ENCODE measurements around the gene CDC20. TPM values are rescaled to one million over a fixed set of nuclear protein-coding genes. Genes with fewer than 3 reads are reported as not detected.

The CDC20 gene
- total and polyA plus RNA-seq, 7 donors = 0.25 to 1.9 (median 1.1) TPM; not detected in 2

DNA sequence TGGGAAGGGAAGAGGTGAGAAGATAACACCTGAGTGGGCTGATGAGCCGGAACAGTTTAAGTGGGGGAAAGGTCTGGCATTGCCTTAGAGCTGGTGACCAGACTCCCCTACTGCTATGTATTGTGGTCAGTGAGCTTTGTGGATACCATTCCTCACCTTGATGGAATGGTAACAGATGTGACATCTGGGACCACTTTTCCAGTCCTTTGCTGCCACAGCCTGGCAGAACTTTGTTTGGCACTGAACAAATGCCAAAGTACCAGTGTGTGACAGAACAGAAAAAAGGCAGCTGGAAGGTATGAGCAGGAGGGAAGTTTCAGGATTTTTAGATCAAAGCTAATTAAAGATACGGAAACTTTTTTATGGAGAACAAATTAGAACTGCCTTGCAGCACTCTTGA, 24.7 kb downstream of the CDC20 start:
- 66 to 87% (median 83%) methylated on average over 2 of the region's 2 CpGs for WGBS, 3 donors
- no peaks in the 10 kb centered on the region for H3K9me3 ChIP-seq
- no peaks in the 10 kb centered on the region for H3K27me3 ChIP-seq (ENCODE audit: insufficient read depth in 3 of 3, low read length in 2 of 3)
- TF ChIP-seq, protein P1, sequence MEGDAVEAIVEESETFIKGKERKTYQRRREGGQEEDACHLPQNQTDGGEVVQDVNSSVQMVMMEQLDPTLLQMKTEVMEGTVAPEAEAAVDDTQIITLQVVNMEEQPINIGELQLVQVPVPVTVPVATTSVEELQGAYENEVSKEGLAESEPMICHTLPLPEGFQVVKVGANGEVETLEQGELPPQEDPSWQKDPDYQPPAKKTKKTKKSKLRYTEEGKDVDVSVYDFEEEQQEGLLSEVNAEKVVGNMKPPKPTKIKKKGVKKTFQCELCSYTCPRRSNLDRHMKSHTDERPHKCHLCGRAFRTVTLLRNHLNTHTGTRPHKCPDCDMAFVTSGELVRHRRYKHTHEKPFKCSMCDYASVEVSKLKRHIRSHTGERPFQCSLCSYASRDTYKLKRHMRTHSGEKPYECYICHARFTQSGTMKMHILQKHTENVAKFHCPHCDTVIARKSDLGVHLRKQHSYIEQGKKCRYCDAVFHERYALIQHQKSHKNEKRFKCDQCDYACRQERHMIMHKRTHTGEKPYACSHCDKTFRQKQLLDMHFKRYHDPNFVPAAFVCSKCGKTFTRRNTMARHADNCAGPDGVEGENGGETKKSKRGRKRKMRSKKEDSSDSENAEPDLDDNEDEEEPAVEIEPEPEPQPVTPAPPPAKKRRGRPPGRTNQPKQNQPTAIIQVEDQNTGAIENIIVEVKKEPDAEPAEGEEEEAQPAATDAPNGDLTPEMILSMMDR (IDR thresholded peaks at IDR 0.05) = peak; percentile 29
- ATAC-seq = peak; percentile 68 to 83 (median 78)
- no peak for DNase-seq
- intact Hi-C loops (cut with DNase I) = loop anchor here (5.0 to 10.0 kb wide), 2 partner anchors 156 to 159 kb away; no protein-coding TSS in a partner anchor
- H3K4me1 ChIP-seq = peaks cover 11% of the 10 kb centered on the region
- H3K4me3 ChIP-seq = no peak overlapping the region
- peaks cover 34 to 85% of the 10 kb centered on the region in 2 donors for H3K36me3 ChIP-seq (ENCODE audit: insufficient read depth in 1 of 2, low read depth in 1 of 2)
- no peak overlapping the region for H3K27ac ChIP-seq

DNA sequence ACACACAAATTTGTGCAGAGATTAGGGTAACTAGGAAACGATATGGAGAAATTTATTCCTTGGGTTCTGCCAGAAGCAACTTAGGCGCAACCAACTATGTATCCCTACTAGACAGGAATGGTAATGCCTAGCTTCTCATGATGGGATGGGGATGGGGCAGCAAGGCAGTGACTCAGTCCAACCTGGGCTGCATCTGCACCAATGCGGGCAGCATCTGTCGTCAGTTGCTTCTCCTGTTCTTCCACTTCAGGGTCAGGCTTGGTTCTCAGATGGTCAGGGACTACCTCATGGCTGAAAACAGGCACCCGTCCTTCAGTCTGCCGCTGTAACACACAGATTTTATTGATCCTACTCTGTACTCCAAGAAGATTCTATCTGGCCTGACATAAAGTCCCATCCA, 27.9 kb downstream of the CDC20 start:
- Histone ChIP-seq H3K9me3 (no peaks in the 10 kb centered on the region), H3K4me3 (no peak overlapping the region), H3K4me1 (peaks cover 29% of the 10 kb centered on the region), H3K27ac (no peak overlapping the region), H3K27me3 (ENCODE audit: insufficient read depth in 3 of 3, low read length in 2 of 3) (no peaks in the 10 kb centered on the region), H3K36me3 (ENCODE audit: insufficient read depth in 1 of 2, low read depth in 1 of 2) (peaks cover 34 to 66% of the 10 kb centered on the region in 2 donors)
- ATAC-seq = no peak
- DNase-seq = no peak
- WGBS, 3 donors = 92 to 95% (median 93%) methylated on average over 6 of the region's 6 CpGs
- TF ChIP-seq, protein P1 (IDR thresholded peaks at IDR 0.05) = no peak
- intact Hi-C loops (cut with DNase I) = loop anchor here in 1 of 2 donors (10.0 kb wide), 1 partner anchor 162 kb away; no protein-coding TSS in a partner anchor

DNA sequence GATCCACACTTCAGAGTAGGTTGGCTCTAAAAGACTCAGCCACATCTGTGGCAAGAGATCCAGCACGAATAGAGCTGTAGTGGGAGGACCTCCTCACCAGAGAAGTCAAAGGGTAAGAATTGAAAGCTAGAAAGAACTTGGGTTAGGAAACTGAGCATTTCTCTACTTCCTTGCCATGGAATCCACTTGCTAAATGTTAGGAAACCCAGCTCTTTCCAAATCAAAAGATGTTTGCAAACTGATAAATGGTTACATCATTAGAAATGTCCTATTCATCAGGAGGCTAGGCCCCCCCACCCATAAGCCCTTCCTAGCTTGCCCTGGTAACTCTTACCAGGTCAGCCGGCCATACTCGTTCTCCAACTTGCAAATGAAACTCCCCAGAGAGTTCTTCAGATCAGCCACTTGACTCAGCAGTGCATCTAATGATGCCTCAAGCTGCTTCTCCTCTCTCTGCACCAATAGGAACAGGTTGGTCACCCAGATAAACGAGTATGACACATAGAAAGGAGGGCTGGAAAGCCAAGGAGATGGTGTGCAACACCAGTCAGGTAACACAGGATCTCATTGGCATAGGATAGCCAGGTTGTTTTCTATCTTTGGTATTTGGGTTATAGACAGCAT, 29.3 kb downstream of the CDC20 start:
- no peak overlapping the region for H3K27ac ChIP-seq
- peaks cover 28 to 52% of the 10 kb centered on the region in 2 donors for H3K36me3 ChIP-seq (ENCODE audit: insufficient read depth in 1 of 2, low read depth in 1 of 2)
- peak overlapping the region; percentile 91 for H3K4me3 ChIP-seq
- ATAC-seq (no peak), DNase-seq (no peak)
- no peaks in the 10 kb centered on the region for H3K27me3 ChIP-seq (ENCODE audit: insufficient read depth in 3 of 3, low read length in 2 of 3)
- H3K9me3 ChIP-seq = no peaks in the 10 kb centered on the region
- H3K4me1 ChIP-seq = peaks cover 29% of the 10 kb centered on the region
- TF ChIP-seq, protein P1 (IDR thresholded peaks at IDR 0.05) = no peak
- intact Hi-C loops (cut with DNase I) = loop anchor here in 1 of 2 donors (10.0 kb wide), 1 partner anchor 163 kb away; no protein-coding TSS in a partner anchor
- 37 to 63% (median 55%) methylated on average over 4 of the region's 4 CpGs for whole genome bisulfite sequencing, 3 donors

DNA sequence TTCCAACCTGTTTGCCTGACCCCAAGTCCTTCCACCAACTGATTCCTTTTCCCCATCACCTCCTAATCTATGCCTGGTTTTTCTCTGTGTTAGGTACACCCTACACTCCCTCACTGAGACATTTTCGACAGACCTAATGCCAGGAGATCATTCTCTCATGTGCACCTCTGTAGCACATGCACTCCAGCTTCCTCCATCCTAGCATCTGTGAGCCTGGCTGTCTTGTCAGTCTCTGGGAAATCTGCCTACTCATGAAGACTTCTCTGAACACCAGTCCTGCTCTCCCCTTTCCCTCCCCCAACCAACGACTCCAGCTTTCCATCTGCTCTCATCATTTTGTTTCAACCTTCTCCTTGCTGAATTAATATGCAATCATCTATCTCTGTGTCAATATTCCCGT, 29.8 kb downstream of the CDC20 start:
- TF ChIP-seq, protein P1 (IDR thresholded peaks at IDR 0.05) = no peak
- ATAC-seq (no peak), DNase-seq (no peak)
- H3K4me3 ChIP-seq = peak overlapping the region; percentile 91
- no peaks in the 10 kb centered on the region for H3K9me3 ChIP-seq
- H3K4me1 ChIP-seq = peaks cover 29% of the 10 kb centered on the region
- no peaks in the 10 kb centered on the region for H3K27me3 ChIP-seq (ENCODE audit: insufficient read depth in 3 of 3, low read length in 2 of 3)
- H3K36me3 ChIP-seq (ENCODE audit: insufficient read depth in 1 of 2, low read depth in 1 of 2) = peaks cover 28 to 50% of the 10 kb centered on the region in 2 donors
- peak overlapping the region; percentile 90 for H3K27ac ChIP-seq
- intact Hi-C loops (cut with DNase I) = loop anchor here in 1 of 2 donors (10.0 kb wide), 1 partner anchor 164 kb away; no protein-coding TSS in a partner anchor
- 33 to 53% (median 40%) methylated on average over 3 of the region's 3 CpGs for WGBS, 3 donors
